GM18520 (cell line): ENCODE results near the gene ALG2.

Experiments
- ATAC-seq: cut with Tn5 transposase; IDR thresholded peaks from one replicate; pipeline ENCODE4 v1.9.1; 2021; ENCODE audit not compliant: unreplicated experiment

The ALG2 gene

GRCh38 chr9:99176527-99177013, 45.2 kb downstream of the ALG2 start:
- ATAC-seq = no peak

- peak; percentile 74 for ATAC-seq
Measured at GRCh38 chr9:99173570-99174504, 47.9 kb downstream of the ALG2 start.

- no peak for ATAC-seq
Measured at GRCh38 chr9:99172124-99173091, 49.3 kb downstream of the ALG2 start.

- ATAC-seq = no peak
Measured at GRCh38 chr9:99171225-99172123, 50.3 kb downstream of the ALG2 start.

- ATAC-seq = no peak
Measured at GRCh38 chr9:99169982-99170761, 51.6 kb downstream of the ALG2 start.

- ATAC-seq = no peak
Measured at GRCh38 chr9:99169086-99169485, 52.7 kb downstream of the ALG2 start.

- ATAC-seq = no peak
Measured at GRCh38 chr9:99167694-99168093, 54.0 kb downstream of the ALG2 start.

- no peak for ATAC-seq
Measured at GRCh38 chr9:99167119-99167518, 54.6 kb downstream of the ALG2 start.
